Activated CD4-positive, CD25-positive, alpha-beta regulatory T cell (primary cell): ENCODE results near the gene ANKRD34A.
"Not testable (repeated sequence)": the region's sequence is repeated elsewhere in the genome, so short reads cannot be mapped to it uniquely, and the experiment has no call there.

ENCODE experiments used
- DNase-seq, 4 experiments: peaks; one replicate each; lab custom pipeline; 2025; lab: John Stamatoyannopoulos, UW

Gene ANKRD34A

DNA sequence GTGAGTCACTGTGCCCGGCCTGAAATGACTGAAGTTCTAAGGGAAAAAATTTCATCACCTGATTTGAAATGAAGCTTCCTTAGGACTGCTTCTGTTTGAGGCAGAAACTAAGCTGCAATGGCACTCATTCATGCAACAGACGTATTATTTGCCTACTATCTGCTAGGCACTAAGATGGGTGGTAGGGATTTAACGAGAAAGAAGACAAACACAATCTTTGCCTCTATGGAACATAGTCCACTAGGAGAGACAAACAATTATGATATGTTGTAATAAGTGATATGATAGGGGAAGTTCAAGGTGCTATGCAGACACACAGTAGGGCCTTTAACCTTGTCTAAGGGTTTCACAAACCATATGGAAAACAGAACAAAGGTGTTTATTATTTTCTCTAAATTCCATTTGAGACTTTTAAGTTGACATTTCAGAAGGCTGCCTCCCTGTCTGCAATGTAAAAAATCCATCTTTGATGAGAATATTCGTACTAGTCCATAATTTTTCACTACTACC, 17.8 kb downstream of the ANKRD34A start:
- no peak for DNase-seq

DNA sequence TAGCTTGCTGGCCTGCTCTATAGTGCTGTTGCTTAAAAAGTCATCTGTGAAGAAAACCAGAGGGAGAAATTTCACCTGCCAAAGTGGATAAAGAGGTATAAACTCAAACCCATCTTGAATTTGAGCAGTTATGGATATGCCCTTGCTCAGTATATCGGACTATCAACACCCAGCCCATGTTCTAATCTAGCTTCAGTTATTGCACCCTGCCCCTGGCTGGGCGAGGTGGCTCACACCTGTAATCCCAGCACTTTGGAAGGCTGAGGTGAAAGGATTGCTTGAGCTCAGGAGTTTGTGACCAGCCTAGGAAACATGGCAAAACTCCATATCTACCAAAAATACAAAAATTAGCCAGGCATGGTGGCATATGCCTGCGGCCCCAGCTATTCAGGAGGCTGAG, 19.8 kb downstream of the ANKRD34A start:
- no peak for DNase-seq

DNA sequence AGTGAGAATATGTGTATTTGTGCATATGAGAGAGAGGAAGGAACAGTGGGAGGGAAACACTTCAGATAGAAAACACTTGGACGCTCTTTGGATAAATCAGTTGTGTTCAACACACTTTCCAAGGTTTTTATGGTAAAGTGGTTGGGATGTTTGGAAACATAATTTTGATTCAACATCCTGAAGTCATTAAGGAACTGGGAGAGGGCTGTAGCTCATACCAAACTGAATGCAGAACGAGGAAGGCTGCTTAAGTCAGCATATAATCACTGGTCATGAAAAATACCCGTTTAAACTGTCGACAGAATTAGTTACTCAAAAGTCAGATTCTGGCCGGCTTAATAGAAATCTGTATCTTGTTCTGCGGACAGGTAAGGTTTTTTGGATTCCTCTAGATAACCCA, 21.5 kb downstream of the ANKRD34A start:
- no peak for DNase-seq

DNA sequence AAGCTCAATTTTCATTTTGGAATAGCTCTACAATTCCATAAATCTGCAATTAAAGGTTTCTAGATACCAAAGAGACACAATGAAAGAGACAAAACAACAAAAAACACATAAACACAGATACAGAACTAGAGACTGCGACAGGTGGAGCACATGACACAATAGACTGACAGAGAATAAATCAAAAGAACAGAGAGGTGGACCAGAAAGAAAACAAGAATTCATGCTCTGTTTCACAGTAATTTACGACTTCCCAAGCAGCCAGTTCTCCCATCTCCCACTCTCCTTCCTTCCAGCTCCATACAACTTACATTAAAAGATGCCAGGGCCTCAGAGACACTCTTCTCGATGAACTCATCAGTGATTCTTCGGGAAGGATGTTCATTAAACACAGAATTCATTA, 22.0 kb downstream of the ANKRD34A start:
- no peak for DNase-seq

DNA sequence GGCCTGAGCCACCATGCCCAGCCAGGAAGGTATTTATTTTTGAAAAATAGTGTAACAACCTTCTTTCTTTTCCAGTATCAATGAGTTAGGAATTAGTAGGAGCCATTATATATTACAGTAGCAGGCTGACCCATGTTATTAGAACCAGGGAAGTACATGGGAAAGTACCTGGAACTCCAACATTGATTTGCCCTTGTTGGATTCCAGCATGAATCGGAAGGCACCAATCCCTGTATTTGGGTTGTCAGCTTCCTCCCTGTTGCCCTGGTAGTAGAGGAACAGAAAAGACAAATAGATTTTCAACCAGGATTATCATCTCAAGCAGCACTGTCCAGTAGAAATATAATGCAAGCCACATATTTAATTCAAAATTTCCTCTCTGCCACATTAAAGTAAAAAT, 26.9 kb downstream of the ANKRD34A start:
- no peak for DNase-seq

DNA sequence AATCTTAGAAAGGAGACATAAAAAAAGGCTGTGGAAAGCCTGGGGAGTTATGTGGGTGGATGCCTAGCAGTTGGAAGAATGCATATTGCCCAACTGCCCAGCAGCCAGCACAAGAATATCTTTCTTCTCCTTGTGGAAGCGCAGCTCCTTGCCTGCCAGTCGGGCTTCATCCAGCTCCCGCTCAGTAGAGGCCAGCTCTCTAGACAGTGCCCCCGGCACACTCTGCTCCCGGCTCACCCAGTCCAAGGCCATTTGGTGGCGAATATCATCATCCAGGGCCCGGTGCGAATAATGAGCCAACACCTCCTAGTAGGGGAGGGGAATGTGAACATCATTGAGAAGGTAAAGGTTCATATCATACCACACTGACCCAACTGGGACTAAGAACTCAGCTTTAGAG, 28.1 kb downstream of the ANKRD34A start:
- no peak for DNase-seq

DNA sequence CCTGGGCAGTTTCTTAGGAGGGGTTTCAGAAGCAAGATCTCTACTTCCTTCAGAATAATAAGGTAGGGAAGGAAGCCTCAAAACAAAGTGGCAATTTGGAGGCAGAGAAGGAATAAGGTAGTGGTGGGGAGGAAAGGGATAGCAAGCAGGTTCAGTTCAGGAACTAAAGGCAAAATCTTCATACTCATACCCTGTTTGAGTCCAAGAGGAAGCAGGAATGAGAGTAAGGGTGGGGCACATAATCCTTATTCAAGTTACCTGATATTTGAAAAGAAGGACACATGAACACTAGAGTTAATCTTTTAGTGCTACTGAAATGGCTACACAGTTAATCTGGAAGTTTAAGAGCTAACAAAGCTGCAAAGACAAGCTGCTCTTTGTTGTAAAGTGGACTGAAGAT, 28.7 kb downstream of the ANKRD34A start:
- DNase-seq, result no peak

DNA sequence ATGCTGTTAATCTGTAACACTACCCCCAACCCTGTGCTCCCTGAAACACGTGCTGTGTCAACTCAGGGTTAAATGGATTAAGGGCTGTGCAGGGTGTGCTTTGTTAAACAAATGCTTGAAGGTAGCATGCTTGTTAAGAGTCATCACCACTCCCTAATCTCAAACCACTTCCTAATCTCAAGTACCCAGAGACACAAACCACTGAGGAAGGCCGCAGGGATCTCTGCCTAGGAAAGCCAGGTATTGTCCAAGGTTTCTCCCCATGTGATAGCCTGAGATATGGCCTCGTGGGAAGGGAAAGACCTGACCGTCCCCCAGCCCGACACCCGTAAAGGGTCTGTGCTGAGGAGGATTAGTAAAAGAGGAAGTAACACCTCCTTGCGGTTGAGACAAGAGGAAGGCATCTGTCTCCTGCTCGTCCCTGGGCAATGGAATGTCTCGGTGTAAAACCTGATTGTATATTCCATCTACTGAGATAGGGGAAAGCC, 31.8 kb downstream of the ANKRD34A start:
- not testable (repeated sequence) for DNase-seq

DNA sequence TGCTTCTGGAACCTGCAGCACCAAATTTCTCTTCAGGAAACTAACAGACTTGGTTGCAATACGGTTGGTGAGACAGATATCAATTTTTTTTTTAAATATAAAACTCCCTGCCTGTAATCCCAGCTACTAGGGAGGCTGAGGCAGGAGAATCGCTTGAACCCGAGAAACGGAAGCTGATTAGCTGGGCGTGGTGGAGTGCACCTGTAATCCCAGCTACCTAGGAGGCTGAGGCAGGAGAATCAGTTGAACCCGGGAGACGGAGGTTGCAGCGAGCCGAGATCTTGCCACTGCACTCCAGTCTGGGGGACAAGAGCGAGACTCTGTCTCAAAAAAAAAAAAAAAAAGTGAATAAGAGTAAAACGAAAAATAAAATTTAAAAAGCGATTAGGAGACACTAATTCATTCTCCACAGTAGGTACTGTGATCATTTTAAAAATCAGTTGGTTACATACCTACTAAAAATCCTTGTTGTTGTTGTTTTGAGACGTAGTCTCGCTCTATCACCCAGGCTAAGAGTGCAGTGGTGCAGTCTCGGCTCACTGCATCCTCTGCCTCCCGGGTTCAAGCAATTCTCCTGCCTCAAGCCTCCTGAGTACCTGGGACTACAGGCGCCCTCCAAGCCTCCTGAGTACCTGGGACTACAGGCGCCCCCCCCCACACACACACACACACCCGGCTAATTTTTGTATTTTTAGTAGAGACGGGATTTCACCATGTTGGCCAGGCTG, 36.3 kb downstream of the ANKRD34A start:
- no peak for DNase-seq

DNA sequence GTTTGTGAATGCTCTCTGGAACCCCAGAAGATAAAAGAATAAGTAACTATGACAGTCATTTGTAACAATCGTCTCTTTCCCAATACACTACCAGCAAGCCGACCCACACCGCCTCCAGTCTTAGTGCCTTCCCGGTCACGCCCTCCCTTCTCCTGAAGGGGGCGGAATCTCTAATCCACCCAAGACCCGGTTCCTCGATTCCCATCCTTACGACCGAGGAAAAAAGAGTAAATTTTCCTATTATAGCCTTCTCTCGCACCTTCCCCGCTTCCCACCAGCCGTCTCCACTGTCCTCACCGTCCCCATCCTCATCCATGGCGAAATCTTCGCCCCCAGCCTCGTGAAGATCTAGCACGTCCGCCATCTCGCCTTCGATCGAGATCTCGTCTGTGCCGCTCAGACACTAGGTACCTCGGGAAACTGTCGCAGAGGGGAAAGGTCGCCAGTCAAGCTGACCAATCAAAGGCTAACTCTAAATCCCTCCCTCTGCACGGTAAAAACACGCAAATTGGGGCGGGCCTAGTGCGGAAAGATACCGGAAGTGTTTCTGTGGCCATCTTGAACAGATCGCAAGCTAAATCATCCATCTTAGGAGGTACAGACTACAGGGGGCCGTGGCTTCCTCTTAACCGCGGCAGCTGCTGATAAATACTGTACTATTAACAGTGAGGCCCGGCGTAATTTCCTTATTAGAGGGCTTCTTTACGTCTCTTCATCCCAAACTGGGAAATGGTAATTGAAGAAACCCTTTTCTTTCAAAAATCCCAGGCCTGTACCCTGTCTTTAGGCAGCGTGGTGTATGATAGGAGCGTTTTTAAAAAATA, 37.1 kb downstream of the ANKRD34A start, which contains the start of gene RBM8A:
Gene RBM8A (minus strand): TSS at position 422 of the 824 bp plus-strand sequence. CDS start 58 bp downstream, at position 364.
- peak; percentile 77 to 85 (median 84) for DNase-seq

DNA sequence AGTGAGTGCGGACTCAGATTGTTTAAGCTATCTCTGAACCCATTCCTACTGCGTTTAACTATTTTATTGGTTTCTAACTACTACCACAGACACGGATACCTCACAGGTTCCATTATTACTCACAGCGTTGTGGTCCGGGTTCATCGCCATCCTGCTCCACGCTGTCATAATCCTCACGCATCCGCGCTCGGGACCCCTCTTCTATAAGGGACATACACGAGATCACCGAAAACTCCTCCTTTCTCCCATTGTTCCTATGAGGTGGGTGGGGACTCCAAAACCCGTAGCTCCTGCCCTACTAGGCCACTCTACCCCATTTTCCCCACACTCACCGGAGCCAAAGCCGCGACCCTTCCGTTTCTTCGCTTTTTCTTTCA, 37.7 kb downstream of the ANKRD34A start:
- peak in 2 of 4 experiments; percentile 36 to 41 for DNase-seq

DNA sequence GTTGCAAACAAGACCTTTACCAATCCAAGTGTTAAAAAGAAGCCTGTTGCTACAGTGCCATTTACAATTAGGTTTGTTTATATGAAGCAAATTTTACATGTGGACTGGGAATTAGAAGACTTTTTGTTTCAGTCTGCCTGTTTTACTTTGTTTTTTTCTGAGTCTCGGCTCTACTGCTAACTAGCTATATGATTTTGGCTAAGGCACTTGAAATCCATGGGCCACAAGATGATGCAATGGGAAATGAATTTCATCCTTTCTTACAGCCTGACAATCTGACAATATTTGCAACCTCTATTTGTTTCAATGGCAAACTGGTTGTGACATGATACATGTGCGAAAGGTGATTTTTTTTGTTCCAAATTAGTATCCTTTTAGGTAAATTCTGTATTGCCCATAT, 42.1 kb downstream of the ANKRD34A start:
- no peak for DNase-seq

DNA sequence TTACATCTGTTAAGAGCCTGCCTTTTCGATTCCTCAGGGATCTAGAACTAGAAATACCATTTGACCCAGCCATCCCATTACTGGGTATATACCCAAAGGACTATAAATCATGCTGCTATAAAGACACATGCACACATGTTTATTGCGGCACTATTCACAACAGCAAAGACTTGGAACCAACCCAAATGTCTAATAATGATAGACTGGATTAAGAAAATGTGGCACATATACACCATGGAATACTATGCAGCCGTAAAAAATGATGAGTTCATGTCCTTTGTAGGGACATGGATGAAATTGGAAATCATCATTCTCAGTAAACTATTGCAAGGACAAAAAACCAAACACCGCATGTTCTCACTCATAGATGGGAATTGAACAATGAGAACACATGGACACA, 44.1 kb downstream of the ANKRD34A start:
- DNase-seq, result not testable (repeated sequence)

DNA sequence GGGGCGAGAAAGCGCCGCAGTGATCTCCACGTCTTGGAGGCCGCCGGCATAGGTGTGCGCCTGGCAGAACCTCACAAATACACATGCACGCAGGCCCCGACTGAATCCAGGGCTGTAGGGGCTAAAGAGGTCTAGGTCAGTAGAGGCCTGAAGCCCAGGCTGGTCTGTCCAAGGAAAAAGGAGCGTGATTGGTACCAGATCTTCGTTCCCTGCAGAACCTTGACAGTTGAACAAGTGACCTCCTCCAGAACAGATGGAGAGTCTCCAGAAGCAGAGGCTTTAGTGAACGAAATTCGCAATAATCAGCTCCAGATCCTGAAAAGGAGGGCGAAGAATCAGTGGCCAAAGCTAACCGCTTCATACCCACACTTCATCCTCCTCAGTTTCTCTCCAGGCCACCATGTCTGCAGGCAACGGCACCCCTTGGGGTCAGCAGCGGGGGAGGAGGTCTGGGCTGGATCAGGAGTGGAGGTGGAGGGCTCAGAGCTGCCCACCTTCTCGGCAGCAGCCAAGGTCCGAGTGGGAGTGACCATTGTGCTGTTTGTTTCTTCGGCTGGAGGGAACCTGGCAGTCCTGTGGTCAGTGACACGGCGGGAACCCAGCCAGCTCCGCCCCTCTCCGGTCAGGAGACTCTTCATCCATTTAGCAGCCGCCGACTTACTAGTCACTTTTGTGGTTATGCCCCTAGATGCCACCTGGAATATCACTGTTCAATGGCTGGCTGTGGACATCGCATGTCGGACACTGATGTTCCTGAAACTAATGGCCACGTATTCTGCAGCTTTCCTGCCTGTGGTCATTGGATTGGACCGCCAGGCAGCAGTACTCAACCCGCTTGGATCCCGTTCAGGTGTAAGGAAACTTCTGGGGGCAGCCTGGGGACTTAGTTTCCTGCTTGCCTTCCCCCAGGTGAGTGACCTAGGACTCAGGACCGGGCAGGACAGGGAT, 45.1 kb downstream of the ANKRD34A start:
- DNase-seq, result no peak

DNA sequence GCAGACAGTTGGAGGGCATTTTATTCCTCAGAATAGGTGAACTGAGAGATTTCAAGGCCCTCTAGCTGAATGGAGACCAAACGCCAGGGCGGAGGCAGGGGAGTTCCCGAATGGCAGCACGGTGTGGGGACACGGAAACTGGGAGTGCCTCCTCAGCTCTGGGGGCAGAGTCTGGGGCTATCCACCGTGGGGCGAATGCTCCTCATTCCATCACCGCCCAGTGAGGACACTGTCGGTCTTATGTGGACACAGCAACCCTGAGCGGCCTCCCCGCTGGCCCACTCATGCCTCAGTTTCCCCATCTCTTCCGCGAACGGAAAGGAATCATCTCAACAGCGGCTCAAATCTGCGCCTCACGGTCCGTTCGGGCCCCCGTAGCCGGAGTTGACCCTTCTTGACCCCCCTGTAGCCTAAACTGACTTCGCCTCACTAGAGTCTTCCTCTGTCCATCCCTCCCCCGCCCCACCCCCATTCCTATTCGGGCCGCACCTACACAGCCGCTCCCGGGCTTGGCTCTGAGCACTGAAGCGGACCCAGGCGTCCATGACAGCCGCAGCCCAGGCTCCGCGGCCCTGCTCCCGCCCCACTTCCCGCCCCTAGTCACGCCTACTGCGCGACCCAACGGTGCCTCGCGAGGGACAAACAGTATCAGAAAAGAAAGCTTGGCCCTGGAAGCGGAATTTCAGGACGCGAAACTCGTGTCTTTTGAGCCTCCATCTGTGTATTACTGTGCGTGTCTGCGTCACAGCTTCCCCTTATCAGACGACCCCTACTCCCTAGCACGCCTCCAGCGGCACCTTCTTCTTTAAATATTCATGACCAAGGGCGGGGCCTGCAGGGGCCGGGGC, 46.0 kb downstream of the ANKRD34A start, which contains the start of gene PEX11B:
Gene PEX11B (minus strand): TSS at position 574 of the 848 bp plus-strand sequence. CDS start 29 bp downstream, at position 545.
- DNase-seq, result peak; percentile 89 to 93 (median 93)

DNA sequence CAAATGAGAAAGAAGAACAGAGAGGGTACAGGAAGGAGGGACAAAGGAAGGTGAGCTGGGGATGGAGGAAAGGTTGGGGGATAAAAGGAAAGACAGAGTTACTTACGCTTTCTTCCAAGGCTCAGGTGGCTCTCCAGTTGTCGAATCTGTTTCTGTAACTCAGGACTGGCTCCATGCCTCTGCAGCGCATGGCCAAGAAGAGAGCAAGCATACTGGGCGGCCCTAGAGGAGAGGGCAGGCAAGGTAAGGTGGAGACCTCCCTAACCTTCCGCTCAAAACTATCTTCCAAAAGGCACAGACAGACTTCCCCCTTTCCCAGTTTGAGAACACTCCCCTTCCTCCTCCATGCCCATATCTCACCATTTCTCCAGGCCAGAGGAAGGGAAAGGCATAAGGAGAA, 46.8 kb downstream of the ANKRD34A start:
- DNase-seq, result no peak

DNA sequence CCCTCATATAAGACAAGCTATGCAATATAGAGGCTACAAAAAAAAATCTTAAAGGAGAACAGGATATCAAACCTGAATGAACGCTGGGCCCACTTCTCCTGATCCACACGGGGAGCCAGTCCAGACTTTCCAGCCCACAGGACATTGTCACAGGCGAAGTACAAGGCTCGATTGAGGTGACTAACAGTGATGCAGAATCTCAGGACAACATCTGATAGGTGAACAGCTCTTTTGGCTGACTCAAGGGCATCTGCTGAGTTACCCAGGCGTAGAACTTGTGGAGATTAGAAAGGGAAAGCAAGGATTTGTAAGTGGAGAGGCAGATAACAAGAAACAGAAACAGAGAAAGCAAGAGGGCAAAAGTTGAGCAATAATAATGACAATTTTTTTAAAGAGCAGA, 47.6 kb downstream of the ANKRD34A start:
- DNase-seq, result no peak

DNA sequence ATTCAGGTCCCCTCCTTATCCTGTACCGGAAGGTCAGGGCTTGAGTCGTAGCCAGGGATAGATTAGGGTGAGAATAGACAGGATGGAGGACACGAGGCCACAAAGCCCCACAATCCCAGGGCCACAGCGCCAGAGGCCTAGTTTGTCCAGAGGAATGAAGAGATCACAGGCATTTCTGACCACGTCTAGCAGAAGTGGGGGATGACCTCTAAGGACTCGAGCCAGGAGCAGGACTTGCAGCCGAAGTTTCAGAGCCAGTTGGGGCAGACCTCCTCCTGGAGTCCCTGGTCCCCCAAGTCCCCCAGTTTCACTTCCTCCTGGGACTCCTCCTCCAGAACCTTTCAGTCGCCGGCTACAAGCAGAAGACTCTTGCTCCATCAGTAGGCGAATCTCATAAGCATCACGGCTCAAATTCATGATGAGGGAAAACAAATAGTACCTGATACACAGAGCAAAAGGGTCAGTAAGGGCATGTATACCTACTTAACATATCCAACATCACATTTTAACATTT, 52.2 kb downstream of the ANKRD34A start:
- DNase-seq, result no peak
